PC-9 (cell line): ENCODE measurements around the gene NUBPL. TPM values are rescaled to one million over a fixed set of nuclear protein-coding genes. Genes with fewer than 3 reads are reported as not detected.

Experiments used
- BruUV-seq: library from RNA; stranded (reverse); fragments of 400-500 nt; replicated peaks from 2 replicates; lab custom pipeline; 2021; lab: Mats Ljungman, UMichigan
- CTCF ChIA-PET: fragments of 300-600 bp; sonication (Branson Sonifier 250); formaldehyde crosslinking; loops from one replicate; lab custom pipeline; 2022; ENCODE audit warnings: antibody characterized with exemption; lab: Charles Lee
- POLR2A ChIA-PET: fragments of 300-600 bp; sonication (Branson Sonifier 250); formaldehyde crosslinking; loops from one replicate; lab custom pipeline; 2022; ENCODE audit warnings: antibody characterized with exemption; ENCODE audit not compliant: unreplicated experiment; lab: Charles Lee
- DNase-seq, 2 experiments: peaks; one replicate each; pipeline versions ENCODE4 v3.0.0 to v3.0.0-alpha.2; 2015 to 2022; ENCODE audit warnings: mixed read lengths in 1 of 2
- H2AFZ ChIP-seq: fragments of 200-600 bp; sonication (generic); 2 replicates; pipeline ENCODE4 v1.8.1; 2017; ENCODE audit warnings: antibody characterized with exemption
- H3F3A ChIP-seq: fragments of 200-600 bp; sonication (generic); 2 replicates; pipeline ENCODE4 v1.8.1; 2017; ENCODE audit warnings: antibody characterized with exemption, mild to moderate bottlenecking, low read depth; ENCODE audit not compliant: insufficient read depth
- H3K27ac ChIP-seq: fragments of 200-600 bp; sonication (generic); 2 replicates; pipeline ENCODE4 v1.6.1; 2016; ENCODE audit warnings: mixed run types
- H3K27me3 ChIP-seq: fragments of 200-600 bp; sonication (generic); 2 replicates; pipeline ENCODE4 v1.6.1; 2016; ENCODE audit warnings: low read depth, mixed run types; ENCODE audit not compliant: insufficient read depth
- H3K36me3 ChIP-seq: fragments of 200-600 bp; sonication (generic); 2 replicates; pipeline ENCODE4 v1.6.1; 2016; ENCODE audit warnings: low read depth, mixed run types
- H3K4me1 ChIP-seq: fragments of 200-600 bp; sonication (generic); replicated peaks from 2 replicates; pipeline ENCODE4 v1.6.1; 2016; ENCODE audit warnings: mixed run types; ENCODE audit not compliant: insufficient read depth
- H3K4me2 ChIP-seq: fragments of 200-600 bp; sonication (generic); 2 replicates; pipeline ENCODE4 v1.6.1; 2017; ENCODE audit warnings: mixed run types
- H3K4me3 ChIP-seq: fragments of 200-600 bp; sonication (generic); 2 replicates; pipeline ENCODE4 v1.6.1; 2016; ENCODE audit warnings: mixed run types
- H3K79me2 ChIP-seq: fragments of 200-600 bp; sonication (generic); 2 replicates; pipeline ENCODE4 v1.6.1; 2017; ENCODE audit warnings: low read depth, mixed run types
- H3K9me2 ChIP-seq: fragments of 200-600 bp; sonication (generic); 2 replicates; pipeline ENCODE4 v1.8.1; 2017; ENCODE audit warnings: mild to moderate bottlenecking; ENCODE audit not compliant: insufficient read depth
- H3K9me3 ChIP-seq: fragments of 200-600 bp; sonication (generic); 2 replicates; pipeline ENCODE4 v1.8.1; 2016; ENCODE audit warnings: low read depth; ENCODE audit not compliant: insufficient read depth
- H4K20me1 ChIP-seq: fragments of 200-600 bp; sonication (generic); 2 replicates; pipeline ENCODE4 v1.8.1; 2017; ENCODE audit not compliant: insufficient read depth
- EZH2 ChIP-seq: fragments of 200-600 bp; sonication (generic); IDR thresholded peaks from 2 replicates; pipeline ENCODE4 v1.8.0; 2017; ENCODE audit warnings: antibody characterized with exemption, low read depth
- intact Hi-C: fragments of 100-400 bp; cut with micrococcal nuclease; formaldehyde crosslinking; loops from one replicate; pipeline ENCODE4 v1.10.0; 2022; ENCODE audit not compliant: unreplicated experiment
- total RNA-seq: library from RNA; stranded (reverse); gene quantifications from 2 replicates; pipeline ENCODE4 v1.2.3, GENCODE V29; 2021
- TF ChIP-seq, protein P1 (sequence below): fragments of 200-600 bp; sonication (generic); conservative IDR thresholded peaks from 2 replicates; pipeline ENCODE4 v1.6.1; 2017; ENCODE audit warnings: mixed run types, antibody characterized with exemption, mild to moderate bottlenecking, moderate library complexity

NUBPL gene
- total RNA-seq, 1 experiment from 2014 or later: 14.6 TPM

DNA sequence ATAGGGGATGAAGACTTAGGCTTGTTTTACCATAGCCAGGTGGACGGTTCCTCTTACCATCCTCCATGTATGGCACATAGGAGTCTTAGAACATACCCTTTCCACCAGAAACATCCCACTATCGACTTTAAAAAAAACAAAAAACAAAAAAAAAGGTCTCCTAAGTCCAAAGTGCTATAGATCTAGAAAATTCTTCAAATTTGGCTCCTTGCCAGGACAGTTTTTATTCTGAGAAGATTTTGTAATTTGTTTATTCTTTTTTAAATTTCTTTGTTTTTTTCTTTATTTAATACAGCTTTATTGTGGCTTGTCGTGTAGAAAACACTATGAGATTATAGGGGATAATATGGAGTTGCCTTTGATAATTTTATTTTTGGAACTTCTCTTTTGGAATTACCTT is 197.7 kb downstream of the NUBPL start:
- Histone ChIP-seq H3K9me2 (no peaks in the 10 kb centered on the region), H3K36me3 (no peaks in the 10 kb centered on the region), H3K4me1 (no peaks in the 10 kb centered on the region), H4K20me1 (no peaks in the 10 kb centered on the region), H2AFZ (no peak overlapping the region), H3K79me2 (no peaks in the 10 kb centered on the region), H3K9me3 (no peaks in the 10 kb centered on the region), H3K4me2 (no peak overlapping the region), H3K27me3 (no peaks in the 10 kb centered on the region), H3K4me3 (no peak overlapping the region), H3K27ac (no peak overlapping the region), H3F3A (no peaks in the 10 kb centered on the region)
- no TSS peak for BruUV-seq
- ChIA-PET POLR2A (no interaction called here), CTCF (no interaction called here)
- intact Hi-C loops: no loop called here
- no peak for DNase-seq
- TF ChIP-seq, protein P1, sequence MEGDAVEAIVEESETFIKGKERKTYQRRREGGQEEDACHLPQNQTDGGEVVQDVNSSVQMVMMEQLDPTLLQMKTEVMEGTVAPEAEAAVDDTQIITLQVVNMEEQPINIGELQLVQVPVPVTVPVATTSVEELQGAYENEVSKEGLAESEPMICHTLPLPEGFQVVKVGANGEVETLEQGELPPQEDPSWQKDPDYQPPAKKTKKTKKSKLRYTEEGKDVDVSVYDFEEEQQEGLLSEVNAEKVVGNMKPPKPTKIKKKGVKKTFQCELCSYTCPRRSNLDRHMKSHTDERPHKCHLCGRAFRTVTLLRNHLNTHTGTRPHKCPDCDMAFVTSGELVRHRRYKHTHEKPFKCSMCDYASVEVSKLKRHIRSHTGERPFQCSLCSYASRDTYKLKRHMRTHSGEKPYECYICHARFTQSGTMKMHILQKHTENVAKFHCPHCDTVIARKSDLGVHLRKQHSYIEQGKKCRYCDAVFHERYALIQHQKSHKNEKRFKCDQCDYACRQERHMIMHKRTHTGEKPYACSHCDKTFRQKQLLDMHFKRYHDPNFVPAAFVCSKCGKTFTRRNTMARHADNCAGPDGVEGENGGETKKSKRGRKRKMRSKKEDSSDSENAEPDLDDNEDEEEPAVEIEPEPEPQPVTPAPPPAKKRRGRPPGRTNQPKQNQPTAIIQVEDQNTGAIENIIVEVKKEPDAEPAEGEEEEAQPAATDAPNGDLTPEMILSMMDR: no peak

DNA sequence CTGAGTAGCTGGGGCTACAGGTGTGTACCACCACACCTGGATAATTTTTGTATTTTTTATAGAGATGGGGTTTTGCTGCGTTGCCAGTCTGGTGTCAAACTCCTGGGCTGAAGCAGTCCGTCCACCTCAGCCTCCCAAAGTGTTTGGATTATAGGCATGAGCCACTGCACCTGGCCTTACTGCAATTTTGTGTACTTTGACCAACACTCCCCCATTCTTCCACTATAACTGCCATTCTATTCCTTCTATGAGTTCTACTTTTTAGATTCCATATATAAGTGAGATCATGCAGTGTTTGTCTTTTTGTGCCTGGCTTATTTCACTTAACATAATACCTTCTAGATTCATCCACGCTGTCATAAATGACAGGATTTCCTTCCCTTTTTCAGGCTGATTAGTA is 199.1 kb downstream of the NUBPL start:
- DNase-seq: no peak
- H3K4me1 ChIP-seq: no peaks in the 10 kb centered on the region
- H4K20me1 ChIP-seq: no peaks in the 10 kb centered on the region
- H3K27ac ChIP-seq: no peak overlapping the region
- no peaks in the 10 kb centered on the region for H3K27me3 ChIP-seq
- H3F3A ChIP-seq: no peaks in the 10 kb centered on the region
- no peak overlapping the region for H3K4me3 ChIP-seq
- no peaks in the 10 kb centered on the region for H3K79me2 ChIP-seq
- BruUV-seq: no TSS peak
- no peaks in the 10 kb centered on the region for H3K9me3 ChIP-seq
- ChIA-PET CTCF (no interaction called here), POLR2A (no interaction called here)
- intact Hi-C loops: no loop called here
- no peak overlapping the region for H2AFZ ChIP-seq
- no peak for TF ChIP-seq EZH2
- TF ChIP-seq, protein P1: no peak
- H3K36me3 ChIP-seq: no peaks in the 10 kb centered on the region
- no peak overlapping the region for H3K4me2 ChIP-seq
- no peaks in the 10 kb centered on the region for H3K9me2 ChIP-seq

DNA sequence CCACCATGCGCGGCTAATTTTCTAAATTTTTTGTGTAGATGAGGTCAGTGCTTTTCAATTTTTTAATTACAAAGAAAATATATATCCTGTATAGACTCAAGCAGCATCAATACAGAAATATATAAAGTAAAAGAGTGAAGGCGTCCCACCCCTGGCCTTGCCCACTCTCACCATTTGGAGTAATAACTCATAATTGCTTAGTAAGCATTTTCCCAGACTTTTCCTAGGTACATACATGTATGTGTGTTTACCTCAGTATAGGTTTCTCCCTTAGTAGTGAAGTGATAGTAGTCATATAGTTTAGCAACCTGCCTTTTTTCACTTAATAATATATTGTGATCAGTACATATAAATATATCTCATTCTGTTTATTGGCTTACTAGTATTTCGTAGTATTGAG is 200.1 kb downstream of the NUBPL start:
- no peak for DNase-seq
- POLR2A ChIA-PET: no interaction called here
- no peak overlapping the region for H3K27ac ChIP-seq
- no peak overlapping the region for H3K4me2 ChIP-seq
- no TSS peak for BruUV-seq
- no peaks in the 10 kb centered on the region for H3K9me2 ChIP-seq
- H3K36me3 ChIP-seq: no peaks in the 10 kb centered on the region
- no peaks in the 10 kb centered on the region for H4K20me1 ChIP-seq
- intact Hi-C loops: no loop called here
- H3F3A ChIP-seq: no peaks in the 10 kb centered on the region
- no peaks in the 10 kb centered on the region for H3K79me2 ChIP-seq
- H3K4me1 ChIP-seq: no peaks in the 10 kb centered on the region
- no peak overlapping the region for H3K4me3 ChIP-seq
- TF ChIP-seq EZH2: no peak
- TF ChIP-seq, protein P1: no peak
- H2AFZ ChIP-seq: no peak overlapping the region
- CTCF ChIA-PET: no interaction called here
- H3K9me3 ChIP-seq: no peaks in the 10 kb centered on the region
- no peaks in the 10 kb centered on the region for H3K27me3 ChIP-seq
